SU-DHL-6 (cell line): ENCODE results near the gene SLC4A3.

Source experiments
- H2AFZ ChIP-seq: fragments of 200-600 bp; sonication (generic); 2 replicates; pipeline ENCODE4 v1.6.1; 2014; ENCODE audit warnings: low read depth, mild to moderate bottlenecking, moderate library complexity, mixed read lengths, antibody characterized with exemption, low read length; ENCODE audit not compliant: severe bottlenecking
- H3F3A ChIP-seq: fragments of 200-600 bp; shearing (Covaris generic); 2 replicates; pipeline ENCODE4 v1.6.0; 2016; ENCODE audit warnings: antibody characterized with exemption, mild to moderate bottlenecking; ENCODE audit not compliant: insufficient read depth
- H3K27ac ChIP-seq: fragments of 200-600 bp; sonication (generic); 2 replicates; pipeline ENCODE4 v1.5.1; 2016; ENCODE audit warnings: low read depth, mild to moderate bottlenecking, low read length, moderate library complexity, mixed read lengths
- H3K27me3 ChIP-seq: fragments of 200-600 bp; sonication (generic), shearing (Covaris generic); 2 replicates; pipeline ENCODE4 v1.6.0; 2014; ENCODE audit warnings: mild to moderate bottlenecking, low read length
- H3K36me3 ChIP-seq: fragments of 200-600 bp; sonication (generic); 2 replicates; pipeline ENCODE4 v1.6.1; 2014; ENCODE audit warnings: mild to moderate bottlenecking, low read length, mixed read lengths
- H3K4me2 ChIP-seq: fragments of 300-600, 200-600 bp; shearing (Covaris generic), sonication (generic); 2 replicates; pipeline ENCODE4 v1.6.0; 2014; ENCODE audit warnings: low read length, low read depth, mild to moderate bottlenecking; ENCODE audit not compliant: poor library complexity, severe bottlenecking
- H3K4me3 ChIP-seq: fragments of 200-600 bp; sonication (generic); 2 replicates; pipeline ENCODE4 v1.5.1; 2014; ENCODE audit warnings: antibody characterized with exemption, low read length, mild to moderate bottlenecking, mixed read lengths; ENCODE audit not compliant: insufficient read depth, poor library complexity, severe bottlenecking
- H3K79me2 ChIP-seq: fragments of 200-600 bp; sonication (generic); 2 replicates; pipeline ENCODE4 v1.6.1; 2014; ENCODE audit warnings: mild to moderate bottlenecking, low read length, moderate library complexity; ENCODE audit not compliant: insufficient read depth
- H3K9ac ChIP-seq: fragments of 200-600 bp; sonication (generic); 2 replicates; pipeline ENCODE4 v1.7.0; 2014; ENCODE audit warnings: mild to moderate bottlenecking, low read length
- H3K9me2 ChIP-seq: fragments of 200-600 bp; sonication (generic); replicated peaks from 2 replicates; pipeline ENCODE4 v1.6.1; 2014; ENCODE audit warnings: low read length; ENCODE audit not compliant: insufficient read depth
- H3K9me3 ChIP-seq: fragments of 200-600 bp; sonication (generic); 2 replicates; pipeline ENCODE4 v1.6.1; 2014; ENCODE audit warnings: low read length, mixed read lengths; ENCODE audit not compliant: insufficient read depth
- H4K20me1 ChIP-seq: fragments of 200-600 bp; sonication (generic); 2 replicates; pipeline ENCODE4 v1.6.1; 2014; ENCODE audit warnings: low read depth, mild to moderate bottlenecking, antibody characterized with exemption, low read length, moderate library complexity, mixed read lengths
- EZH2phosphoT487 ChIP-seq: fragments of 200-600 bp; sonication (generic), shearing (Covaris generic); conservative IDR thresholded peaks from 2 replicates; pipeline ENCODE4 v1.6.1; 2018; ENCODE audit warnings: mild to moderate bottlenecking, antibody characterized with exemption, low read length, moderate library complexity, mixed read lengths
- TF ChIP-seq, protein P1 (sequence below): fragments of 200-600 bp; sonication (generic); IDR thresholded peaks from one replicate; pipeline ENCODE4 v1.5.1; 2017; ENCODE audit warnings: antibody characterized with exemption, mild to moderate bottlenecking, low read length, moderate library complexity; ENCODE audit not compliant: insufficient read depth, poor library complexity, severe bottlenecking

SLC4A3 gene, protein sequence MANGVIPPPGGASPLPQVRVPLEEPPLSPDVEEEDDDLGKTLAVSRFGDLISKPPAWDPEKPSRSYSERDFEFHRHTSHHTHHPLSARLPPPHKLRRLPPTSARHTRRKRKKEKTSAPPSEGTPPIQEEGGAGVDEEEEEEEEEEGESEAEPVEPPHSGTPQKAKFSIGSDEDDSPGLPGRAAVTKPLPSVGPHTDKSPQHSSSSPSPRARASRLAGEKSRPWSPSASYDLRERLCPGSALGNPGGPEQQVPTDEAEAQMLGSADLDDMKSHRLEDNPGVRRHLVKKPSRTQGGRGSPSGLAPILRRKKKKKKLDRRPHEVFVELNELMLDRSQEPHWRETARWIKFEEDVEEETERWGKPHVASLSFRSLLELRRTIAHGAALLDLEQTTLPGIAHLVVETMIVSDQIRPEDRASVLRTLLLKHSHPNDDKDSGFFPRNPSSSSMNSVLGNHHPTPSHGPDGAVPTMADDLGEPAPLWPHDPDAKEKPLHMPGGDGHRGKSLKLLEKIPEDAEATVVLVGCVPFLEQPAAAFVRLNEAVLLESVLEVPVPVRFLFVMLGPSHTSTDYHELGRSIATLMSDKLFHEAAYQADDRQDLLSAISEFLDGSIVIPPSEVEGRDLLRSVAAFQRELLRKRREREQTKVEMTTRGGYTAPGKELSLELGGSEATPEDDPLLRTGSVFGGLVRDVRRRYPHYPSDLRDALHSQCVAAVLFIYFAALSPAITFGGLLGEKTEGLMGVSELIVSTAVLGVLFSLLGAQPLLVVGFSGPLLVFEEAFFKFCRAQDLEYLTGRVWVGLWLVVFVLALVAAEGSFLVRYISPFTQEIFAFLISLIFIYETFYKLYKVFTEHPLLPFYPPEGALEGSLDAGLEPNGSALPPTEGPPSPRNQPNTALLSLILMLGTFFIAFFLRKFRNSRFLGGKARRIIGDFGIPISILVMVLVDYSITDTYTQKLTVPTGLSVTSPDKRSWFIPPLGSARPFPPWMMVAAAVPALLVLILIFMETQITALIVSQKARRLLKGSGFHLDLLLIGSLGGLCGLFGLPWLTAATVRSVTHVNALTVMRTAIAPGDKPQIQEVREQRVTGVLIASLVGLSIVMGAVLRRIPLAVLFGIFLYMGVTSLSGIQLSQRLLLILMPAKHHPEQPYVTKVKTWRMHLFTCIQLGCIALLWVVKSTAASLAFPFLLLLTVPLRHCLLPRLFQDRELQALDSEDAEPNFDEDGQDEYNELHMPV

DNA sequence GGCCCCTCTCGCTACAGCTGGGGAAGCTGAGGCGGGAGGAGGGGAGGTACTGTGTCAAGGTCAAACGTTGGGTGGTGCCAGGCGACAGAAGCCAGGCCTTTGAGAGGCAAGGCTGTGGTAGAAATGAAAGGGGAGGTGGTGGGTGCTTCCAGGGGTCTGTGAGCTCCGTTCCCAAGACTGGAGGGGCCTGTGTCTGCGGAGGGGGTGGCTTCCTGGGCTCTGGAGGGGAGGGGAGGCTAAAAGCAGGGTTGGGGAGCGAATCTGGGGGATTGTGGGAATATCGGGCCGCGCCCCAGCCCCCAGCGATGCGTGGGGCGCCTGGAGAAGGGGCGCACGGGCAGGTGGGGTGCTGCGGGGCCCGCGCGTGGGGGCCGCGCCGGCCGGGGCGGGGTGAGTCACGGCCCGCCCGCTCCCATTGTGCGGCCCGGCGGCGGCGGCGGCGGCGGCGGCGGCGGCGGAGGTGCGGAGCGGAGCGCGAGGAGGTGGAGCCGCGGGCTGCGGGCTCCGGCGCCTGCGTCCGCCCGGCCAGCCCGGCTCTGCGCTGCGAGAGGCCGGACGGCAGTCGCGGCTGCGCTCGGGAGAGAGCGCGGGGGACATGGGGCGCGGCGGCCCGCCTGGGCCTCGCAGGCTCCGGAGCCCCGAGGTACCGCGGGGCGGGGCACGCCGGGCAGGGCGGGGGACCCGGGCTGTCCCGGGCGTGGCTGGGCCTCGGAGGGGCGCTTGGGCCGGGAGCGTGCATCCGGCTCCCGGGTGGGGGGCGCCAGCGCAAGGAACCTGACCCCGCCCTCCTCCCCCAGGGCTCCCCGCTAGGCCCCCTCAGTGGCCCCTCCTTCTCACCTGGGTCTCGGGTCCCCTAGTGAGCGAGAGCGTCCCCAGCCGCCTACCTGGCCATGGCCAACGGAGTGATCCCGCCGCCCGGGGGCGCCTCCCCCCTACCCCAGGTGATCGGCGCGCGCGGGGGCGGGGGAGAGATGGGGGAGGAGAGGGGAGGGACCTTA lies at the start of gene SLC4A3:
Gene SLC4A3, plus strand, starts transcription at position 528 of the 998 bp plus-strand sequence. Its CDS starts 363 bp downstream, at position 891.
- no peaks in the 10 kb centered on the region for H3K9me2 ChIP-seq
- H3K27ac ChIP-seq = no peak within 1 kb of the TSS
- H3K36me3 ChIP-seq = no peaks in the 10 kb centered on the region
- H4K20me1 ChIP-seq = no peaks in the 10 kb centered on the region
- no peak within 1 kb of the TSS for H2AFZ ChIP-seq
- TF ChIP-seq, protein P1, sequence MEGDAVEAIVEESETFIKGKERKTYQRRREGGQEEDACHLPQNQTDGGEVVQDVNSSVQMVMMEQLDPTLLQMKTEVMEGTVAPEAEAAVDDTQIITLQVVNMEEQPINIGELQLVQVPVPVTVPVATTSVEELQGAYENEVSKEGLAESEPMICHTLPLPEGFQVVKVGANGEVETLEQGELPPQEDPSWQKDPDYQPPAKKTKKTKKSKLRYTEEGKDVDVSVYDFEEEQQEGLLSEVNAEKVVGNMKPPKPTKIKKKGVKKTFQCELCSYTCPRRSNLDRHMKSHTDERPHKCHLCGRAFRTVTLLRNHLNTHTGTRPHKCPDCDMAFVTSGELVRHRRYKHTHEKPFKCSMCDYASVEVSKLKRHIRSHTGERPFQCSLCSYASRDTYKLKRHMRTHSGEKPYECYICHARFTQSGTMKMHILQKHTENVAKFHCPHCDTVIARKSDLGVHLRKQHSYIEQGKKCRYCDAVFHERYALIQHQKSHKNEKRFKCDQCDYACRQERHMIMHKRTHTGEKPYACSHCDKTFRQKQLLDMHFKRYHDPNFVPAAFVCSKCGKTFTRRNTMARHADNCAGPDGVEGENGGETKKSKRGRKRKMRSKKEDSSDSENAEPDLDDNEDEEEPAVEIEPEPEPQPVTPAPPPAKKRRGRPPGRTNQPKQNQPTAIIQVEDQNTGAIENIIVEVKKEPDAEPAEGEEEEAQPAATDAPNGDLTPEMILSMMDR = no peak
- TF ChIP-seq EZH2phosphoT487 = no peak
- no peaks in the 10 kb centered on the region for H3K9me3 ChIP-seq
- no peaks in the 10 kb centered on the region for H3K27me3 ChIP-seq
- no peak within 1 kb of the TSS for H3K4me3 ChIP-seq
- H3K4me2 ChIP-seq = no peak within 1 kb of the TSS
- H3F3A ChIP-seq = no peaks in the 10 kb centered on the region
- H3K79me2 ChIP-seq = no peaks in the 10 kb centered on the region
- H3K9ac ChIP-seq = no peak within 1 kb of the TSS

DNA sequence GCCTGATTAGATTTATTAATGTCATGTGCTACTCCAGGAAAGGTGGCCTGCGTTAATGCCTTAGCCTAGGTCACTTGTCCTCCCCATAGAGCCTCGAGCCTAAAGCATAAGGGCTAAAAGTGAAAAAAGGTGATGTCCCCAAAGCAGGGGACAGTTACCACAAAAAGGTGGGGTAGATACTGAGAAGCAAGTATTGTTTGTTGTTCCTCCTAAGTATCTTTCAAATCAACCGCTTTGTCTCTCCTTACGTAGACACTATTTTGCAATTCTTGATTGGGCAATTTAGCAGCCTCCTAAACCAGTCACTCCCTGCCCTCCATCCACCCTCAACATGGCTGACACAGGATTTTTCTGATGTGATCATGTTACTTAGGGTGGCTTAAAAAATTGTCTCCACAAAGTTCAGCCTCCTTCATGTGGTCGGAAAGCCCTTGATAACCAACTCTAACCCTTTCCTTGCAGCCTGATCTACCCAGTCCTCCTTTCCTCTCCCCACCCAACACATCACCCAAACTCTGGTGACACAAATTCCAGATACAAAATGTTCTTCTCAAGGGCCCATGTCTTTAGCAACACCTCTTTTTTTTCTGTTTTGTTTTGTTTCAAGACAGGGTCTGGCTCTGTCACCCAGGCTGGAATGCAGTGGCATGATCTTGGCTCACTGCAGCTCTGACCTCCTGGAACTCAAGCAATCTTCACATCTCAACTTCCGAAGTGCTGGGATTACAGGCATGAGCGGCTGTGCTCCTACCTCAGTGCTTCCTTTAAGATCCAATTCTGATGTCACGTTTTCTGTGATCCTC lies 48.4 kb upstream of the SLC4A3 start:
- Histone ChIP-seq H3K9me3 (no peaks in the 10 kb centered on the region), H3K9ac (no peak overlapping the region), H4K20me1 (no peaks in the 10 kb centered on the region), H3K27ac (no peak overlapping the region), H3K79me2 (no peaks in the 10 kb centered on the region), H3K4me2 (no peak overlapping the region), H3K36me3 (no peaks in the 10 kb centered on the region), H3K4me3 (no peak overlapping the region), H3K27me3 (no peaks in the 10 kb centered on the region), H3K9me2 (no peaks in the 10 kb centered on the region), H3F3A (no peaks in the 10 kb centered on the region), H2AFZ (no peak overlapping the region)
- TF ChIP-seq, protein P1 = no peak
- TF ChIP-seq EZH2phosphoT487 = no peak
